ENCODE measurements around the gene AGFG1.

AGFG1 gene

DNA sequence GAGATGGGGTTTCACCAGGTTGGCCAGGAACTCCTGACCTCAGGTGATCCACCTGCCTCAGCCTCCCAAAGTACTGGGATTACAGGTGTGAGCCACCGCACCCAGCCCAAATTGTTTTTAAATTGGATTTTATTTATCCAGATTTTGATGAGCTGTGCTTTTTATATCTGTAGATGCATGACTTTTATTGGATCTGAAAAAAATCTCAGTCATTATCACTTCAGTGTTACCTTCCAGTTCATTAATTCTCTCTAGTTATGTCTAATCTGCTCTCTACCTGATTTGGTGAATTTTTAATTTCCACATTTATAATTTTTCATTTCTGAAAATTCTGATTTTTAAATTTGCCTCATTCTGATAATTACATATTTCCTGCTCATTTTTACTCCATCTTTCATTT lies 13.5 kb downstream of the AGFG1 start:
- H2AFZ ChIP-seq (ENCODE audit: low read length), result no peak overlapping the region
- H3K9ac ChIP-seq (ENCODE audit: low read depth, low read length, poor library complexity), result no peak overlapping the region
- no peak for DNase-seq (ENCODE audit: low spot score)
- no peaks in the 10 kb centered on the region for H3K4me1 ChIP-seq (ENCODE audit: control insufficient read depth in 2 of 2, insufficient read depth in 1 of 2, low read depth in 1 of 2, low read length in 2 of 2)
- peaks cover 2% of the 10 kb centered on the region for H3K79me1 ChIP-seq (ENCODE audit: low read depth, low read length)
- no peak overlapping the region for H4K8ac ChIP-seq (ENCODE audit: low read depth, low read length)
- no peak overlapping the region for H3K4me2 ChIP-seq (ENCODE audit: insufficient read depth, low read length, poor library complexity, severe bottlenecking)
- peaks cover 0 to 7% of the 10 kb centered on the region in 2 donors for H3K36me3 ChIP-seq (replicated peaks in 1 of 2; ENCODE audit: control insufficient read depth in 2 of 2, insufficient read depth in 2 of 2, low read length in 2 of 2)
- H3K4me3 ChIP-seq (ENCODE audit: low read length in 2 of 2), result no peak overlapping the region
- no peaks in the 10 kb centered on the region for H3K27me3 ChIP-seq (ENCODE audit: control insufficient read depth in 3 of 3, insufficient read depth in 3 of 3, low read depth in 1 of 3, low read length in 3 of 3)
- peaks cover 0 to 19% of the 10 kb centered on the region in 2 donors for H3K9me3 ChIP-seq (replicated peaks in 1 of 2; ENCODE audit: control insufficient read depth in 2 of 2, insufficient read depth in 1 of 2, low read depth in 1 of 2, low read length in 2 of 2)
- H3K18ac ChIP-seq (ENCODE audit: low read length), result no peak overlapping the region
- no peak overlapping the region for H2BK5ac ChIP-seq (ENCODE audit: low read length)
- no peak overlapping the region for H3K14ac ChIP-seq (ENCODE audit: low read length)
- H2BK120ac ChIP-seq (ENCODE audit: low read depth, low read length), result no peak overlapping the region
- no peak overlapping the region for H2BK12ac ChIP-seq (ENCODE audit: low read length)
- no peak overlapping the region for H2AK5ac ChIP-seq (ENCODE audit: low read depth, low read length)
- WGBS, 2 donors (ENCODE audit: extremely low coverage in 2 of 2, insufficient read length in 2 of 2, insufficient replicate concordance in 1 of 2), result no CpG with 5 or more reads among the region's 1 CpG
- H2BK15ac ChIP-seq (ENCODE audit: low read length), result no peak overlapping the region
- no peak overlapping the region for H3K23ac ChIP-seq (ENCODE audit: low read depth, low read length, poor library complexity)
- H3K27ac ChIP-seq (replicated peaks; ENCODE audit: low read length), result no peak overlapping the region
- no peak overlapping the region for H4K91ac ChIP-seq (ENCODE audit: low read depth, low read length, poor library complexity)
- no peak overlapping the region for H3K4ac ChIP-seq (ENCODE audit: low read length)

DNA sequence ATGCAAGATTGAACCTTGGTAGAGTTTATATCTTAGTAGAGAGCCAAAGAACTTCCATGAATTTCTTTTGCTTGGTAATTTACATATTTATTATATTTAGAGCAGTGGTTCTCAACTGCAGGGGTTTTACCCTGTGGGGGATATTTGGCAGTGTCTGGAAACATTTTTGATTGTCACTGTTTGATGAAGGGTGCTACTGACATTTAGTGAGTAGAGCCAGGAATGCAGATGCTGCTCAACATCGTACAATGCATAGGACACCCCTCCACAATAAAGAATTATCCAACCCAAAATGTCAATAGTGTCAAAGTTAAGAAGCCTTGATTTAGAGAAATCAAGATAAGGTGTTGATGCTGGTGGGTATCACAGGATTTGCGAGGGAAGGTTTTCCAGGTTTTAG lies 14.7 kb downstream of the AGFG1 start:
- H3K9me3 ChIP-seq (replicated peaks in 1 of 2; ENCODE audit: control insufficient read depth in 2 of 2, insufficient read depth in 1 of 2, low read depth in 1 of 2, low read length in 2 of 2), result peaks cover 0 to 19% of the 10 kb centered on the region in 2 donors
- H3K23ac ChIP-seq (ENCODE audit: low read depth, low read length, poor library complexity), result no peak overlapping the region
- no peak overlapping the region for H3K27ac ChIP-seq (replicated peaks; ENCODE audit: low read length)
- H4K91ac ChIP-seq (ENCODE audit: low read depth, low read length, poor library complexity), result no peak overlapping the region
- no peaks in the 10 kb centered on the region for H3K4me1 ChIP-seq (ENCODE audit: control insufficient read depth in 2 of 2, insufficient read depth in 1 of 2, low read depth in 1 of 2, low read length in 2 of 2)
- no peak overlapping the region for H2AFZ ChIP-seq (ENCODE audit: low read length)
- peaks cover 2% of the 10 kb centered on the region for H3K79me1 ChIP-seq (ENCODE audit: low read depth, low read length)
- H3K9ac ChIP-seq (ENCODE audit: low read depth, low read length, poor library complexity), result no peak overlapping the region
- no peak overlapping the region for H2BK15ac ChIP-seq (ENCODE audit: low read length)
- no CpG with 5 or more reads among the region's 2 CpGs for WGBS, 2 donors (ENCODE audit: extremely low coverage in 2 of 2, insufficient read length in 2 of 2, insufficient replicate concordance in 1 of 2)
- no peaks in the 10 kb centered on the region for H3K27me3 ChIP-seq (ENCODE audit: control insufficient read depth in 3 of 3, insufficient read depth in 3 of 3, low read depth in 1 of 3, low read length in 3 of 3)
- DNase-seq (ENCODE audit: low spot score), result no peak
- H3K18ac ChIP-seq (ENCODE audit: low read length), result no peak overlapping the region
- no peak overlapping the region for H2AK5ac ChIP-seq (ENCODE audit: low read depth, low read length)
- no peak overlapping the region for H2BK12ac ChIP-seq (ENCODE audit: low read length)
- no peak overlapping the region for H3K4me2 ChIP-seq (ENCODE audit: insufficient read depth, low read length, poor library complexity, severe bottlenecking)
- no peak overlapping the region for H2BK120ac ChIP-seq (ENCODE audit: low read depth, low read length)
- H3K4ac ChIP-seq (ENCODE audit: low read length), result no peak overlapping the region
- H2BK5ac ChIP-seq (ENCODE audit: low read length), result no peak overlapping the region
- H3K4me3 ChIP-seq (ENCODE audit: low read length in 2 of 2), result no peak overlapping the region
- H3K36me3 ChIP-seq (replicated peaks in 1 of 2; ENCODE audit: control insufficient read depth in 2 of 2, insufficient read depth in 2 of 2, low read length in 2 of 2), result peaks cover 0 to 4% of the 10 kb centered on the region in 2 donors
- no peak overlapping the region for H3K14ac ChIP-seq (ENCODE audit: low read length)
- no peak overlapping the region for H4K8ac ChIP-seq (ENCODE audit: low read depth, low read length)

- Histone ChIP-seq H4K8ac (ENCODE audit: low read depth, low read length) (no peak overlapping the region), H2BK120ac (ENCODE audit: low read depth, low read length) (no peak overlapping the region), H2BK15ac (ENCODE audit: low read length) (no peak overlapping the region), H3K4me2 (ENCODE audit: insufficient read depth, low read length, poor library complexity, severe bottlenecking) (no peak overlapping the region), H3K18ac (ENCODE audit: low read length) (no peak overlapping the region), H3K4ac (ENCODE audit: low read length) (no peak overlapping the region), H3K9me3 (replicated peaks in 1 of 2; ENCODE audit: control insufficient read depth in 2 of 2, insufficient read depth in 1 of 2, low read depth in 1 of 2, low read length in 2 of 2) (peaks cover 0 to 19% of the 10 kb centered on the region in 2 donors), H3K36me3 (replicated peaks in 1 of 2; ENCODE audit: control insufficient read depth in 2 of 2, insufficient read depth in 2 of 2, low read length in 2 of 2) (peaks cover 0 to 17% of the 10 kb centered on the region in 2 donors), H3K9ac (ENCODE audit: low read depth, low read length, poor library complexity) (no peak overlapping the region), H2BK12ac (ENCODE audit: low read length) (no peak overlapping the region), H2AK5ac (ENCODE audit: low read depth, low read length) (no peak overlapping the region), H2BK5ac (ENCODE audit: low read length) (no peak overlapping the region), H3K23ac (ENCODE audit: low read depth, low read length, poor library complexity) (no peak overlapping the region), H3K27ac (replicated peaks; ENCODE audit: low read length) (no peak overlapping the region), H3K4me3 (ENCODE audit: low read length in 2 of 2) (no peak overlapping the region), H4K91ac (ENCODE audit: low read depth, low read length, poor library complexity) (no peak overlapping the region), H3K79me1 (ENCODE audit: low read depth, low read length) (peaks cover 2% of the 10 kb centered on the region), H3K4me1 (ENCODE audit: control insufficient read depth in 2 of 2, insufficient read depth in 1 of 2, low read depth in 1 of 2, low read length in 2 of 2) (no peaks in the 10 kb centered on the region), H3K27me3 (ENCODE audit: control insufficient read depth in 3 of 3, insufficient read depth in 3 of 3, low read depth in 1 of 3, low read length in 3 of 3) (no peaks in the 10 kb centered on the region), H2AFZ (ENCODE audit: low read length) (no peak overlapping the region), H3K14ac (ENCODE audit: low read length) (no peak overlapping the region)
- DNase-seq (ENCODE audit: low spot score), result no peak
- WGBS, 2 donors (ENCODE audit: extremely low coverage in 2 of 2, insufficient read length in 2 of 2, insufficient replicate concordance in 1 of 2), result no CpG with 5 or more reads among the region's 3 CpGs
Observed at GRCh38 chr2:227488045-227488444, 16.1 kb downstream of the AGFG1 start.

GRCh38 chr2:227491386-227491785 lies 19.4 kb downstream of the AGFG1 start:
- Histone ChIP-seq H4K91ac (ENCODE audit: low read depth, low read length, poor library complexity) (no peak overlapping the region), H3K9ac (ENCODE audit: low read depth, low read length, poor library complexity) (no peak overlapping the region), H3K14ac (ENCODE audit: low read length) (no peak overlapping the region), H2BK120ac (ENCODE audit: low read depth, low read length) (no peak overlapping the region), H3K79me1 (ENCODE audit: low read depth, low read length) (peaks cover 2% of the 10 kb centered on the region), H3K23ac (ENCODE audit: low read depth, low read length, poor library complexity) (no peak overlapping the region), H3K4me3 (ENCODE audit: low read length in 2 of 2) (no peak overlapping the region), H2AK5ac (ENCODE audit: low read depth, low read length) (no peak overlapping the region), H3K9me3 (replicated peaks in 1 of 2; ENCODE audit: control insufficient read depth in 2 of 2, insufficient read depth in 1 of 2, low read depth in 1 of 2, low read length in 2 of 2) (peaks cover 0 to 3% of the 10 kb centered on the region in 2 donors), H3K4me1 (ENCODE audit: control insufficient read depth in 2 of 2, insufficient read depth in 1 of 2, low read depth in 1 of 2, low read length in 2 of 2) (no peaks in the 10 kb centered on the region), H3K4me2 (ENCODE audit: insufficient read depth, low read length, poor library complexity, severe bottlenecking) (no peak overlapping the region), H3K27ac (replicated peaks; ENCODE audit: low read length) (no peak overlapping the region), H2BK15ac (ENCODE audit: low read length) (no peak overlapping the region), H2BK12ac (ENCODE audit: low read length) (no peak overlapping the region), H2AFZ (ENCODE audit: low read length) (no peak overlapping the region), H3K27me3 (ENCODE audit: control insufficient read depth in 3 of 3, insufficient read depth in 3 of 3, low read depth in 1 of 3, low read length in 3 of 3) (no peaks in the 10 kb centered on the region), H2BK5ac (ENCODE audit: low read length) (no peak overlapping the region), H3K36me3 (replicated peaks in 1 of 2; ENCODE audit: control insufficient read depth in 2 of 2, insufficient read depth in 2 of 2, low read length in 2 of 2) (peaks cover 0 to 43% of the 10 kb centered on the region in 2 donors), H3K4ac (ENCODE audit: low read length) (no peak overlapping the region), H4K8ac (ENCODE audit: low read depth, low read length) (no peak overlapping the region), H3K18ac (ENCODE audit: low read length) (no peak overlapping the region)
- DNase-seq (ENCODE audit: low spot score), result no peak
- WGBS, 2 donors (ENCODE audit: extremely low coverage in 2 of 2, insufficient read length in 2 of 2, insufficient replicate concordance in 1 of 2), result no CpG with 5 or more reads among the region's 3 CpGs

Data from neuronal stem cell (in vitro differentiated cells).